Measurements from ENCODE around the gene IGSF23. TPM values are rescaled to one million over a fixed set of nuclear protein-coding genes. Genes with fewer than 3 reads are reported as not detected.

Gene IGSF23
- total and polyA plus RNA-seq, 2 of the 13 experiments (the other 11 are each of a cell fraction or from before 2014, with no cell fraction given), result 2.3 to 8.8 TPM

DNA sequence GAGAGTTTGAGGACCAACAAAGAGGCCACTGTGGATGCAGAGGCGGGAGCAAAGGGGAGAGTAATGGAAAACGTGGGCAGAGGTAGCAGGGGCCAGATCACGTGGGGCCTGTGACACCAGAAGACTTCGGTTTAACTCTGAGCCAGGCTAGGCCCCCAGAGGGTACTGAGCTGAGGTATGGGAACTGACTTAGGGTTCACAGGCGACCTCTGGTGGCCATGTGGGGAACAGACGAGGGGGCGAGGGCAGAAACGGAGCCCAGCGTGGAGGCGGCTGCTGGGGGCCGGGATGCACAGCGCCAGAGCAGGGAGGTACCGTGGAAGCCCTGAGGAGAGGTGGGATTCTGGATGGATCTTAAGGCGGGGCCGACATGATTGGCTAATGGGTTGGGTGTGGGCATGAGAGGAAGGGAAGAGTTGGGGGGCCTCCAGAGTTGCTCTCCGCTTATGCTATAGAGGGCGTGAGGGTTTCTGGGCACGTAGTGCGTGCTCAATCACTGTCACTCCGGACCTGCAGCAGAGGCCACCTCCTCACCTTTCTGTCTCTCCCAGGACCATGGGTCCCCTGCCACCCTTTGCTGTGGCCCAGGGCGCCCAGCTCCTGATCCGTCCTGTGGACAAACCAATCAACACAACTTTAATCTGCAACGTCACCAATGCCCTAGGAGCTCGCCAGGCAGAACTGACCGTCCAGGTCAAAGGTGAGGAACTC lies 44.0 kb downstream of the IGSF23 start (continued):
- TF ChIP-seq, protein P1, sequence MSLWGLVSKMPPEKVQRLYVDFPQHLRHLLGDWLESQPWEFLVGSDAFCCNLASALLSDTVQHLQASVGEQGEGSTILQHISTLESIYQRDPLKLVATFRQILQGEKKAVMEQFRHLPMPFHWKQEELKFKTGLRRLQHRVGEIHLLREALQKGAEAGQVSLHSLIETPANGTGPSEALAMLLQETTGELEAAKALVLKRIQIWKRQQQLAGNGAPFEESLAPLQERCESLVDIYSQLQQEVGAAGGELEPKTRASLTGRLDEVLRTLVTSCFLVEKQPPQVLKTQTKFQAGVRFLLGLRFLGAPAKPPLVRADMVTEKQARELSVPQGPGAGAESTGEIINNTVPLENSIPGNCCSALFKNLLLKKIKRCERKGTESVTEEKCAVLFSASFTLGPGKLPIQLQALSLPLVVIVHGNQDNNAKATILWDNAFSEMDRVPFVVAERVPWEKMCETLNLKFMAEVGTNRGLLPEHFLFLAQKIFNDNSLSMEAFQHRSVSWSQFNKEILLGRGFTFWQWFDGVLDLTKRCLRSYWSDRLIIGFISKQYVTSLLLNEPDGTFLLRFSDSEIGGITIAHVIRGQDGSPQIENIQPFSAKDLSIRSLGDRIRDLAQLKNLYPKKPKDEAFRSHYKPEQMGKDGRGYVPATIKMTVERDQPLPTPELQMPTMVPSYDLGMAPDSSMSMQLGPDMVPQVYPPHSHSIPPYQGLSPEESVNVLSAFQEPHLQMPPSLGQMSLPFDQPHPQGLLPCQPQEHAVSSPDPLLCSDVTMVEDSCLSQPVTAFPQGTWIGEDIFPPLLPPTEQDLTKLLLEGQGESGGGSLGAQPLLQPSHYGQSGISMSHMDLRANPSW (CRISPR knock-in tag; IDR thresholded peaks at IDR 0.05; ENCODE audit: borderline replicate concordance), result no peak
- no peak for TF ChIP-seq GFI1 (CRISPR knock-in tag; IDR thresholded peaks at IDR 0.05; ENCODE audit: borderline replicate concordance)
- TF ChIP-seq SAP130 (CRISPR knock-in tag; IDR thresholded peaks at IDR 0.05; ENCODE audit: low read depth), result 0 out of 2 replicates have a peak, but pooled peaks have one; percentile 15
- no peak for TF ChIP-seq U2AF1 (optimal IDR thresholded peaks at IDR 0.05; ENCODE audit: low read depth, low read length)
- TF ChIP-seq, protein P2, sequence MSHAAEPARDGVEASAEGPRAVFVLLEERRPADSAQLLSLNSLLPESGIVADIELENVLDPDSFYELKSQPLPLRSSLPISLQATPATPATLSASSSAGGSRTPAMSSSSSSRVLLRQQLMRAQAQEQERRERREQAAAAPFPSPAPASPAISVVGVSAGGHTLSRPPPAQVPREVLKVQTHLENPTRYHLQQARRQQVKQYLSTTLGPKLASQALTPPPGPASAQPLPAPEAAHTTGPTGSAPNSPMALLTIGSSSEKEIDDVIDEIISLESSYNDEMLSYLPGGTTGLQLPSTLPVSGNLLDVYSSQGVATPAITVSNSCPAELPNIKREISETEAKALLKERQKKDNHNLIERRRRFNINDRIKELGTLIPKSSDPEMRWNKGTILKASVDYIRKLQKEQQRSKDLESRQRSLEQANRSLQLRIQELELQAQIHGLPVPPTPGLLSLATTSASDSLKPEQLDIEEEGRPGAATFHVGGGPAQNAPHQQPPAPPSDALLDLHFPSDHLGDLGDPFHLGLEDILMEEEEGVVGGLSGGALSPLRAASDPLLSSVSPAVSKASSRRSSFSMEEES (CRISPR knock-in tag; IDR thresholded peaks at IDR 0.05), result 0 out of 2 replicates have a peak, but pooled peaks have one; percentile 12
- no peak for TF ChIP-seq CHD2 (IDR thresholded peaks at IDR 0.05; ENCODE audit: low read depth, low read length)
- no peak for TF ChIP-seq ETV5 (CRISPR knock-in tag; IDR thresholded peaks at IDR 0.05; ENCODE audit: borderline replicate concordance)
- TF ChIP-seq, protein P3, sequence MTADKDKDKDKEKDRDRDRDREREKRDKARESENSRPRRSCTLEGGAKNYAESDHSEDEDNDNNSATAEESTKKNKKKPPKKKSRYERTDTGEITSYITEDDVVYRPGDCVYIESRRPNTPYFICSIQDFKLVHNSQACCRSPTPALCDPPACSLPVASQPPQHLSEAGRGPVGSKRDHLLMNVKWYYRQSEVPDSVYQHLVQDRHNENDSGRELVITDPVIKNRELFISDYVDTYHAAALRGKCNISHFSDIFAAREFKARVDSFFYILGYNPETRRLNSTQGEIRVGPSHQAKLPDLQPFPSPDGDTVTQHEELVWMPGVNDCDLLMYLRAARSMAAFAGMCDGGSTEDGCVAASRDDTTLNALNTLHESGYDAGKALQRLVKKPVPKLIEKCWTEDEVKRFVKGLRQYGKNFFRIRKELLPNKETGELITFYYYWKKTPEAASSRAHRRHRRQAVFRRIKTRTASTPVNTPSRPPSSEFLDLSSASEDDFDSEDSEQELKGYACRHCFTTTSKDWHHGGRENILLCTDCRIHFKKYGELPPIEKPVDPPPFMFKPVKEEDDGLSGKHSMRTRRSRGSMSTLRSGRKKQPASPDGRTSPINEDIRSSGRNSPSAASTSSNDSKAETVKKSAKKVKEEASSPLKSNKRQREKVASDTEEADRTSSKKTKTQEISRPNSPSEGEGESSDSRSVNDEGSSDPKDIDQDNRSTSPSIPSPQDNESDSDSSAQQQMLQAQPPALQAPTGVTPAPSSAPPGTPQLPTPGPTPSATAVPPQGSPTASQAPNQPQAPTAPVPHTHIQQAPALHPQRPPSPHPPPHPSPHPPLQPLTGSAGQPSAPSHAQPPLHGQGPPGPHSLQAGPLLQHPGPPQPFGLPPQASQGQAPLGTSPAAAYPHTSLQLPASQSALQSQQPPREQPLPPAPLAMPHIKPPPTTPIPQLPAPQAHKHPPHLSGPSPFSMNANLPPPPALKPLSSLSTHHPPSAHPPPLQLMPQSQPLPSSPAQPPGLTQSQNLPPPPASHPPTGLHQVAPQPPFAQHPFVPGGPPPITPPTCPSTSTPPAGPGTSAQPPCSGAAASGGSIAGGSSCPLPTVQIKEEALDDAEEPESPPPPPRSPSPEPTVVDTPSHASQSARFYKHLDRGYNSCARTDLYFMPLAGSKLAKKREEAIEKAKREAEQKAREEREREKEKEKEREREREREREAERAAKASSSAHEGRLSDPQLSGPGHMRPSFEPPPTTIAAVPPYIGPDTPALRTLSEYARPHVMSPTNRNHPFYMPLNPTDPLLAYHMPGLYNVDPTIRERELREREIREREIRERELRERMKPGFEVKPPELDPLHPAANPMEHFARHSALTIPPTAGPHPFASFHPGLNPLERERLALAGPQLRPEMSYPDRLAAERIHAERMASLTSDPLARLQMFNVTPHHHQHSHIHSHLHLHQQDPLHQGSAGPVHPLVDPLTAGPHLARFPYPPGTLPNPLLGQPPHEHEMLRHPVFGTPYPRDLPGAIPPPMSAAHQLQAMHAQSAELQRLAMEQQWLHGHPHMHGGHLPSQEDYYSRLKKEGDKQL (CRISPR knock-in tag; IDR thresholded peaks at IDR 0.05; ENCODE audit: low read depth), result no peak
- TF ChIP-seq, protein P4, sequence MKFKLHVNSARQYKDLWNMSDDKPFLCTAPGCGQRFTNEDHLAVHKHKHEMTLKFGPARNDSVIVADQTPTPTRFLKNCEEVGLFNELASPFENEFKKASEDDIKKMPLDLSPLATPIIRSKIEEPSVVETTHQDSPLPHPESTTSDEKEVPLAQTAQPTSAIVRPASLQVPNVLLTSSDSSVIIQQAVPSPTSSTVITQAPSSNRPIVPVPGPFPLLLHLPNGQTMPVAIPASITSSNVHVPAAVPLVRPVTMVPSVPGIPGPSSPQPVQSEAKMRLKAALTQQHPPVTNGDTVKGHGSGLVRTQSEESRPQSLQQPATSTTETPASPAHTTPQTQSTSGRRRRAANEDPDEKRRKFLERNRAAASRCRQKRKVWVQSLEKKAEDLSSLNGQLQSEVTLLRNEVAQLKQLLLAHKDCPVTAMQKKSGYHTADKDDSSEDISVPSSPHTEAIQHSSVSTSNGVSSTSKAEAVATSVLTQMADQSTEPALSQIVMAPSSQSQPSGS (CRISPR knock-in tag; IDR thresholded peaks at IDR 0.05), result no peak
- peak; percentile 27; the same call in 1 of the 2 replicates for TF ChIP-seq ZNF274 (CRISPR knock-in tag; IDR thresholded peaks at IDR 0.05)
- TF ChIP-seq ZNF44 (CRISPR knock-in tag; IDR thresholded peaks at IDR 0.05), result no peak
- TF ChIP-seq PPARG (CRISPR knock-in tag; conservative IDR thresholded peaks at IDR 0.05), result no peak
- TF ChIP-seq FOXA1 (IDR thresholded peaks at IDR 0.05), result no peak
- no peak for TF ChIP-seq FOXA1 (CRISPR knock-in tag; IDR thresholded peaks at IDR 0.05)
- no peak for TF ChIP-seq KLF15 (CRISPR knock-in tag; IDR thresholded peaks at IDR 0.05; ENCODE audit: borderline replicate concordance)
- TF ChIP-seq SATB2 (CRISPR knock-in tag; IDR thresholded peaks at IDR 0.05), result no peak
- TF ChIP-seq TAF15 (IDR thresholded peaks at IDR 0.05; ENCODE audit: low read depth, low read length, poor library complexity, severe bottlenecking), result no peak
- no peak for TF ChIP-seq ZNF383 (CRISPR knock-in tag; IDR thresholded peaks at IDR 0.05; ENCODE audit: borderline replicate concordance)
- no peak for TF ChIP-seq MZF1 (CRISPR knock-in tag; IDR thresholded peaks at IDR 0.05; ENCODE audit: borderline replicate concordance)
